ENCODE results near the gene MCC.

MCC gene

DNA sequence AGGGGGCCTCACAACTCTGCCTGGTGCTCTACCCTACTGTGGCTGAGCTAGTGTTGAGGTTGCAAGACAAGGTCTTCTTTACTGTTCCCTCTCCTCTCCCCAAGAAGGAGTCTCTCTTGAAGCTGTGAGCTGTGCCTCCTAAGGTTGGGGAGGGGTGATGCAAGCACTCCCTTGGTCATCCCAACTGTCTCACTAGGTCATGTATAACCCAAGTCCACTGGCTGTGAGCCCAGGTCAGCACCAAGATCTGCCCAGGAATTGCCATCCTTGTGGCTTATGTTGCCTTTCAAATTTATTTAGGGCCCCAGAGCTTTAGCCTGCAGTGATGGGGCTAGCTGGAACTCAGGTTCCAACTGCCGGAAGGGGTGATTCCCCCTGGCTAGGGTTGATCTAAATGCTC lies 14.9 kb upstream of the MCC start:
- Histone ChIP-seq H3K9me3 (ENCODE audit: insufficient read depth, low read depth, low read length) (no peaks in the 10 kb centered on the region), H3K18ac (ENCODE audit: low read length) (no peak overlapping the region), H3K4me2 (ENCODE audit: low read length) (no peak overlapping the region), H2AK5ac (ENCODE audit: low read length) (no peak overlapping the region), H3K9ac (ENCODE audit: low read length) (peak overlapping the region; percentile 29), H2AFZ (ENCODE audit: insufficient read depth, low read length, poor library complexity) (no peak overlapping the region), H3K36me3 (ENCODE audit: control insufficient read depth in 1 of 2, insufficient read depth in 2 of 2, low read length in 2 of 2) (no peaks in the 10 kb centered on the region), H3K23ac (ENCODE audit: low read length) (no peak overlapping the region), H4K12ac (ENCODE audit: low read depth, low read length) (no peak overlapping the region), H3K4me3 (ENCODE audit: low read depth, low read length) (no peak overlapping the region), H3K79me1 (ENCODE audit: low read length) (no peaks in the 10 kb centered on the region), H3K4me1 (ENCODE audit: control insufficient read depth in 1 of 2, insufficient read depth in 2 of 2, low read length in 2 of 2) (no peaks in the 10 kb centered on the region), H3K27ac (ENCODE audit: low read depth, low read length) (no peak overlapping the region), H2BK12ac (ENCODE audit: low read length) (no peak overlapping the region), H3K27me3 (ENCODE audit: insufficient read depth, low read length) (no peaks in the 10 kb centered on the region), H4K8ac (ENCODE audit: low read depth, low read length) (no peak overlapping the region), H3K14ac (ENCODE audit: low read length) (no peak overlapping the region), H3K79me2 (ENCODE audit: control insufficient read depth, insufficient read depth, low read length, poor library complexity) (no peaks in the 10 kb centered on the region), H2BK120ac (ENCODE audit: insufficient read depth, low read length, poor library complexity) (no peak overlapping the region), H4K91ac (ENCODE audit: low read depth, low read length) (no peak overlapping the region), H2BK5ac (ENCODE audit: low read depth, low read length, poor library complexity) (no peak overlapping the region), H3K4ac (ENCODE audit: low read depth, low read length) (no peak overlapping the region)
- WGBS (ENCODE audit: extremely low coverage, insufficient coverage, insufficient read length): no CpG with 5 or more reads among the region's 1 CpG
- no peak for DNase-seq

- no peak overlapping the region for H3K9ac ChIP-seq (ENCODE audit: low read length)
- H3K23ac ChIP-seq (ENCODE audit: low read length): no peak overlapping the region
- no peak overlapping the region for H3K4ac ChIP-seq (ENCODE audit: low read depth, low read length)
- H3K18ac ChIP-seq (ENCODE audit: low read length): no peak overlapping the region
- no peaks in the 10 kb centered on the region for H3K79me2 ChIP-seq (ENCODE audit: control insufficient read depth, insufficient read depth, low read length, poor library complexity)
- no peak overlapping the region for H2BK12ac ChIP-seq (ENCODE audit: low read length)
- H3K27me3 ChIP-seq (ENCODE audit: insufficient read depth, low read length): no peaks in the 10 kb centered on the region
- no peak for DNase-seq
- no peak overlapping the region for H2BK5ac ChIP-seq (ENCODE audit: low read depth, low read length, poor library complexity)
- H3K27ac ChIP-seq (ENCODE audit: low read depth, low read length): no peak overlapping the region
- no CpG with 5 or more reads among the region's 3 CpGs for WGBS (ENCODE audit: extremely low coverage, insufficient coverage, insufficient read length)
- no peak overlapping the region for H4K91ac ChIP-seq (ENCODE audit: low read depth, low read length)
- H2AFZ ChIP-seq (ENCODE audit: insufficient read depth, low read length, poor library complexity): no peak overlapping the region
- H3K14ac ChIP-seq (ENCODE audit: low read length): no peak overlapping the region
- H2BK120ac ChIP-seq (ENCODE audit: insufficient read depth, low read length, poor library complexity): no peak overlapping the region
- H4K12ac ChIP-seq (ENCODE audit: low read depth, low read length): no peak overlapping the region
- no peak overlapping the region for H3K4me3 ChIP-seq (ENCODE audit: low read depth, low read length)
- H3K4me1 ChIP-seq (ENCODE audit: control insufficient read depth in 1 of 2, insufficient read depth in 2 of 2, low read length in 2 of 2): no peaks in the 10 kb centered on the region
- no peak overlapping the region for H4K8ac ChIP-seq (ENCODE audit: low read depth, low read length)
- no peak overlapping the region for H2AK5ac ChIP-seq (ENCODE audit: low read length)
- H3K79me1 ChIP-seq (ENCODE audit: low read length): no peaks in the 10 kb centered on the region
- no peak overlapping the region for H3K4me2 ChIP-seq (ENCODE audit: low read length)
- no peaks in the 10 kb centered on the region for H3K36me3 ChIP-seq (ENCODE audit: control insufficient read depth in 1 of 2, insufficient read depth in 2 of 2, low read length in 2 of 2)
- H3K9me3 ChIP-seq (ENCODE audit: insufficient read depth, low read depth, low read length): no peaks in the 10 kb centered on the region
These were observed 13.8 kb upstream of the MCC start for GRCh38 chr5:113502073-113502472.

DNA sequence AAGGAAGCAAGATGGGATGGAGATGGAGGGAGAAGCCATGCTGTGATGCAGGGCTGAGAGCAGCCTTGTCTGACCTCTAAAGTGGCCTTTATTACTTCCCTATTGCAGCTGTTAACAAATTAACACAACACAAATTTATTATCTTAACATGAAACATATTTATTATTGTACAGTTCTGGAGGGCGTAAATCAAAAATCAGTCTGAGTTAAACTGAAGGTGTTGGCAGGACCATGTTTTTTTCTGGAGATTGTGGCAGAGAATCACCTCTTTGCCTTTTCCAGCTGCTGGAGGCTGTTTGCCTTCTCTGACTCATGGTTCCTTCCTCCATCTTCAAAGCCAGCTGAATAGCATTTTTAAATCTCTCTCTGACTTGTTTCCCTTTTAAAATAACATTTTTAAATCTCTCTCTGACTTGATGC lies 7.2 kb upstream of the MCC start:
- WGBS (ENCODE audit: extremely low coverage, insufficient coverage, insufficient read length): no CpG with 5 or more reads among the region's 1 CpG
- Histone ChIP-seq H3K9me3 (ENCODE audit: insufficient read depth, low read depth, low read length) (peaks cover 4% of the 10 kb centered on the region), H2AFZ (ENCODE audit: insufficient read depth, low read length, poor library complexity) (no peak overlapping the region)

GRCh38 chr5:113493446-113493845 lies 5.2 kb upstream of the MCC start:
- WGBS (ENCODE audit: extremely low coverage, insufficient coverage, insufficient read length): no CpG with 5 or more reads among the region's 1 CpG
- Histone ChIP-seq H2AFZ (ENCODE audit: insufficient read depth, low read length, poor library complexity) (no peak overlapping the region), H2BK12ac (ENCODE audit: low read length) (no peak overlapping the region)

More for the DNA sequence above, 7.2 kb upstream of the MCC start:
- H3K27me3 ChIP-seq (ENCODE audit: insufficient read depth, low read length): no peaks in the 10 kb centered on the region
- H3K9ac ChIP-seq (ENCODE audit: low read length): peak overlapping the region; percentile 74
- no peak overlapping the region for H3K18ac ChIP-seq (ENCODE audit: low read length)
- no peak overlapping the region for H3K27ac ChIP-seq (ENCODE audit: low read depth, low read length)
- H3K79me1 ChIP-seq (ENCODE audit: low read length): no peaks in the 10 kb centered on the region
- H3K4me1 ChIP-seq (ENCODE audit: control insufficient read depth in 1 of 2, insufficient read depth in 2 of 2, low read length in 2 of 2): no peaks in the 10 kb centered on the region
- no peaks in the 10 kb centered on the region for H3K36me3 ChIP-seq (ENCODE audit: control insufficient read depth in 1 of 2, insufficient read depth in 2 of 2, low read length in 2 of 2)
- H3K14ac ChIP-seq (ENCODE audit: low read length): no peak overlapping the region
- H2AK5ac ChIP-seq (ENCODE audit: low read length): no peak overlapping the region
- H3K4me2 ChIP-seq (ENCODE audit: low read length): no peak overlapping the region
- H4K91ac ChIP-seq (ENCODE audit: low read depth, low read length): no peak overlapping the region
- H3K79me2 ChIP-seq (ENCODE audit: control insufficient read depth, insufficient read depth, low read length, poor library complexity): no peaks in the 10 kb centered on the region
- no peak for DNase-seq
- H4K12ac ChIP-seq (ENCODE audit: low read depth, low read length): no peak overlapping the region
- no peak overlapping the region for H3K23ac ChIP-seq (ENCODE audit: low read length)
- no peak overlapping the region for H2BK120ac ChIP-seq (ENCODE audit: insufficient read depth, low read length, poor library complexity)
- no peak overlapping the region for H2BK5ac ChIP-seq (ENCODE audit: low read depth, low read length, poor library complexity)
- H4K8ac ChIP-seq (ENCODE audit: low read depth, low read length): no peak overlapping the region
- no peak overlapping the region for H2BK12ac ChIP-seq (ENCODE audit: low read length)
- no peak overlapping the region for H3K4me3 ChIP-seq (ENCODE audit: low read depth, low read length)
- no peak overlapping the region for H3K4ac ChIP-seq (ENCODE audit: low read depth, low read length)

More at GRCh38 chr5:113493446-113493845, 5.2 kb upstream of the MCC start:
- H3K27ac ChIP-seq (ENCODE audit: low read depth, low read length): no peak overlapping the region
- no peaks in the 10 kb centered on the region for H3K27me3 ChIP-seq (ENCODE audit: insufficient read depth, low read length)
- H3K9me3 ChIP-seq (ENCODE audit: insufficient read depth, low read depth, low read length): peaks cover 6% of the 10 kb centered on the region
- no peak overlapping the region for H3K4me3 ChIP-seq (ENCODE audit: low read depth, low read length)
- H4K8ac ChIP-seq (ENCODE audit: low read depth, low read length): no peak overlapping the region
- H2BK120ac ChIP-seq (ENCODE audit: insufficient read depth, low read length, poor library complexity): no peak overlapping the region
- H2AK5ac ChIP-seq (ENCODE audit: low read length): no peak overlapping the region
- no peaks in the 10 kb centered on the region for H3K36me3 ChIP-seq (ENCODE audit: control insufficient read depth in 1 of 2, insufficient read depth in 2 of 2, low read length in 2 of 2)
- H3K14ac ChIP-seq (ENCODE audit: low read length): no peak overlapping the region
- H3K4me2 ChIP-seq (ENCODE audit: low read length): no peak overlapping the region
- H3K23ac ChIP-seq (ENCODE audit: low read length): no peak overlapping the region
- peaks cover 5% of the 10 kb centered on the region for H3K79me1 ChIP-seq (ENCODE audit: low read length)
- H4K91ac ChIP-seq (ENCODE audit: low read depth, low read length): no peak overlapping the region
- H3K9ac ChIP-seq (ENCODE audit: low read length): no peak overlapping the region
- H3K4ac ChIP-seq (ENCODE audit: low read depth, low read length): no peak overlapping the region
- no peaks in the 10 kb centered on the region for H3K79me2 ChIP-seq (ENCODE audit: control insufficient read depth, insufficient read depth, low read length, poor library complexity)
- H3K4me1 ChIP-seq (ENCODE audit: control insufficient read depth in 1 of 2, insufficient read depth in 2 of 2, low read length in 2 of 2): peaks cover 7 to 8% of the 10 kb centered on the region in 2 experiments
- no peak overlapping the region for H4K12ac ChIP-seq (ENCODE audit: low read depth, low read length)
- no peak overlapping the region for H2BK5ac ChIP-seq (ENCODE audit: low read depth, low read length, poor library complexity)
- no peak for DNase-seq
- H3K18ac ChIP-seq (ENCODE audit: low read length): no peak overlapping the region
